Panc1 (cell line): ENCODE measurements around the gene CCDC158. TPM values are rescaled to one million over a fixed set of nuclear protein-coding genes. Genes with fewer than 3 reads are reported as not detected.

Experiments
- ATAC-seq: fragments of 200-7000 bp; cut with Tn5 transposase; 2 replicates; pipeline ENCODE4 v1.9.1; 2020; ENCODE audit warnings: mild to moderate bottlenecking, moderate library complexity
- BruUV-seq: library from RNA; stranded (reverse); fragments of 400-500 nt; replicated peaks from 2 replicates; lab custom pipeline; 2021; lab: Mats Ljungman, UMichigan
- CTCF ChIA-PET: fragments of 300-600 bp; sonication (Branson Sonifier 250); formaldehyde crosslinking; loops from one replicate; lab custom pipeline; 2022; ENCODE audit warnings: antibody characterized with exemption; lab: Charles Lee
- POLR2A ChIA-PET: fragments of 300-600 bp; sonication (Branson Sonifier 250); formaldehyde crosslinking; loops from one replicate; lab custom pipeline; 2022; ENCODE audit warnings: antibody characterized with exemption; lab: Charles Lee
- DNase-seq: peaks from one replicate; pipeline ENCODE4 v3.0.0-alpha.2; 2010; ENCODE audit warnings: low read depth, low spot score
- H3K27ac ChIP-seq: 2 replicates; pipeline ENCODE4 v1.5.1; 2011; ENCODE audit warnings: mild to moderate bottlenecking, low read length, inconsistent platforms
- H3K27me3 ChIP-seq: fragments of 200-500 bp; sonication (Bioruptor generic); 2 replicates; pipeline ENCODE4 v1.6.0; 2014; ENCODE audit warnings: low read length, inconsistent platforms; ENCODE audit not compliant: control insufficient read depth, insufficient read depth
- H3K36me3 ChIP-seq: fragments of 200-500 bp; sonication (Bioruptor generic); 2 replicates; pipeline ENCODE4 v1.5.1; 2014; ENCODE audit warnings: inconsistent platforms, mild to moderate bottlenecking, low read length, moderate library complexity; ENCODE audit not compliant: control insufficient read depth, insufficient read depth
- H3K4me1 ChIP-seq: 2 replicates; pipeline ENCODE4 v1.5.1; 2011; ENCODE audit warnings: inconsistent platforms, mild to moderate bottlenecking, low read length, moderate library complexity; ENCODE audit not compliant: control insufficient read depth, insufficient read depth
- H3K4me3 ChIP-seq, 2 experiments: 2 replicates each; pipeline ENCODE4 v1.5.1; 2011 to 2012; ENCODE audit warnings: low read depth in 2 of 2, low read length in 2 of 2, mild to moderate bottlenecking in 2 of 2, inconsistent platforms in 1 of 2, moderate library complexity in 1 of 2
- H3K9me3 ChIP-seq: fragments of 200-500 bp; sonication (Bioruptor generic); 2 replicates; pipeline ENCODE4 v1.5.1; 2014; ENCODE audit warnings: low read depth, mild to moderate bottlenecking, inconsistent platforms, low read length, moderate library complexity; ENCODE audit not compliant: control insufficient read depth, insufficient read depth
- CTCF ChIP-seq: fragments of 450-650 bp; IDR thresholded peaks from 2 replicates; pipeline ENCODE4 v1.5.1; 2017; ENCODE audit warnings: mild to moderate bottlenecking
- POLR2AphosphoS5 ChIP-seq: IDR thresholded peaks from 2 replicates; pipeline ENCODE4 v1.6.1; 2012; ENCODE audit warnings: mild to moderate bottlenecking, low read depth, low read length, moderate library complexity
- REST ChIP-seq, 2 experiments: IDR thresholded peaks; 2 replicates each; pipeline ENCODE4 v1.6.1; 2011 to 2012; ENCODE audit warnings: low read depth in 2 of 2, control low read depth in 1 of 2, low read length in 1 of 2, mild to moderate bottlenecking in 1 of 2, moderate library complexity in 1 of 2; ENCODE audit not compliant: insufficient read depth in 1 of 2
- SIN3A ChIP-seq: IDR thresholded peaks from 2 replicates; pipeline ENCODE4 v1.6.1; 2012; ENCODE audit warnings: low read depth, mild to moderate bottlenecking, low read length, moderate library complexity, borderline replicate concordance; ENCODE audit not compliant: insufficient read depth
- TCF7L2 ChIP-seq: IDR thresholded peaks from 2 replicates; pipeline ENCODE4 v1.6.1; 2011; ENCODE audit warnings: mild to moderate bottlenecking, low read depth, low read length, inconsistent platforms
- in situ Hi-C: cut with HindIII; loops from 2 replicates; pipeline ENCODE4 v1.10.0; 2016; ENCODE audit warnings: low sequenced_read_pairs, low pct_unique_long_range_greater_than_20kb
- intact Hi-C: fragments of 100-400 bp; cut with micrococcal nuclease; formaldehyde crosslinking; loops from one replicate; pipeline ENCODE4 v1.10.0; 2022; ENCODE audit not compliant: unreplicated experiment
- total RNA-seq: library from RNA; stranded (reverse); gene quantifications from one replicate; pipeline ENCODE4 v1.2.1, GENCODE V29; 2021; ENCODE audit not compliant: unreplicated experiment

The CCDC158 gene
- total RNA-seq, 1 experiment from 2014 or later, result 0.28 TPM

GRCh38 chr4:76377481-76377901 lies 43.5 kb downstream of the CCDC158 start:
- ATAC-seq, result no peak
- ChIA-PET POLR2A (no interaction called here), CTCF (interaction anchor here (0.6 to 1.5 kb wide), 2 partner anchors 198 to 277 kb away, joined by 4 read pairs; no protein-coding TSS in a partner anchor)
- intact Hi-C loops (no loop called here), in situ Hi-C loops (no loop called here)
- no peak for TF ChIP-seq SIN3A
- TF ChIP-seq REST (IDR thresholded peaks at IDR 0.05; ENCODE audit: insufficient read depth in 1 of 2, low read depth in 2 of 2, low read length in 1 of 2), result no peak
- no peak for TF ChIP-seq POLR2AphosphoS5
- no peak for TF ChIP-seq CTCF
- no peak for TF ChIP-seq TCF7L2
- peaks cover 4% of the 10 kb centered on the region; the same call in 1 of the 2 replicates for H3K4me1 ChIP-seq
- BruUV-seq, result no TSS peak
- no peaks in the 10 kb centered on the region for H3K36me3 ChIP-seq
- H3K27me3 ChIP-seq, result no peaks in the 10 kb centered on the region
- no peak overlapping the region for H3K4me3 ChIP-seq
- H3K27ac ChIP-seq, result no peak overlapping the region
- no peaks in the 10 kb centered on the region for H3K9me3 ChIP-seq
- no peak for DNase-seq

GRCh38 chr4:76376534-76376933 lies 44.4 kb downstream of the CCDC158 start:
- Histone ChIP-seq H3K4me1 (peaks cover 4% of the 10 kb centered on the region; the same call in 1 of the 2 replicates), H3K27me3 (no peaks in the 10 kb centered on the region), H3K36me3 (no peaks in the 10 kb centered on the region), H3K4me3 (no peak overlapping the region), H3K9me3 (no peaks in the 10 kb centered on the region), H3K27ac (no peak overlapping the region)
- intact Hi-C loops (no loop called here), in situ Hi-C loops (no loop called here)
- no peak for DNase-seq
- CTCF ChIA-PET, result interaction anchor here (1.5 kb wide), 1 partner anchor 197 kb away, joined by 4 read pairs; no protein-coding TSS in a partner anchor
- no peak for ATAC-seq
- TF ChIP-seq SIN3A (no peak), REST (IDR thresholded peaks at IDR 0.05; ENCODE audit: insufficient read depth in 1 of 2, low read depth in 2 of 2, low read length in 1 of 2) (no peak), TCF7L2 (no peak), CTCF (no peak), POLR2AphosphoS5 (no peak)
- POLR2A ChIA-PET, result no interaction called here
- no TSS peak for BruUV-seq
